Activated CD8-positive, alpha-beta memory T cell treated with anti-CD3 and anti-CD28 coated beads for 24 hours (primary cell): ENCODE data around the gene CDC42BPA.
"Not testable (repeated sequence)": the region's sequence is repeated elsewhere in the genome, so short reads cannot be mapped to it uniquely, and the experiment has no call there.

ENCODE experiments used
- DNase-seq: peaks from one replicate; pipeline ENCODE4 v3.0.0-alpha.2; 2020

CDC42BPA gene

GRCh38 chr1:227125929-227126545, 192.3 kb downstream of the CDC42BPA start:
- no peak for DNase-seq

DNA sequence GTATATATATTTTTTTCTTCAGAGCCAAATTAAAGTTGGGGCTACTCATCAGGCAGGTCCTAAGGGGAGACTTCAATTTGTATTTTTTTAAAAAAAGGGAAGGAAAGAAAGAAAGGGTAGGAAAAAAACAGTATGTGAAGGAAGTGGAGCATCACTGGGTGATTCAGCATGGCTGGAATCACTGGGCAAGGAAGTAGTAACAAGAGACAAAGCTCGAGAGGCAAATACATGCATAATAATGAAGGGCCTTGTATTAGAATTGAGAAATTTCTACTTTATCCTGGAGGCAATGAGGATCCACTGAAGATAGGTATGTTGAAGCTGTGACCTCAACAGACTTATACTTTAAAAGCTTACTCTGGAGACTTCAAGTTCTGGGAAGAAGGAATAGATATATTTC, 193.8 kb downstream of the CDC42BPA start:
- DNase-seq, result no peak

- no peak for DNase-seq
Observed at GRCh38 chr1:227120826-227121225, 197.5 kb downstream of the CDC42BPA start.

- DNase-seq, result no peak
Observed at GRCh38 chr1:227112538-227112937, 205.8 kb downstream of the CDC42BPA start.

DNA sequence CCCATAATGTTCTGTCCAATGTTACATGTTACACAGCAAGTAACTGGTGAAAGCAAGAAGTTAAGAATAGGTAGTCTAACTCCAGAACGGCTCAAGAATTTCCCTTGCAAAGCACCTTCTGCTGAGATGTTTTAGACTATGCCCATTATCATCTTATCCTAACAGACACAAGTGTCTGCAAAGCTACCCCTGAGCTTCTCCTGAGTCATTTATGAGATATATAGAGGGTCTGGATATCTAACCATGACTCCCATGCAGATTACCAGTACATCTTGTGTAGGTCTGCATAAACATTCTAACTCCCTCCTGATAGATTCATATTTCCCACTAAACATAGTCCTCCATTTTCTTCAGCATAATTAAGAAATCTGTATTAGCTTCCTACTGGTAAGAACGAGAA, 206.5 kb downstream of the CDC42BPA start:
- no peak for DNase-seq

DNA sequence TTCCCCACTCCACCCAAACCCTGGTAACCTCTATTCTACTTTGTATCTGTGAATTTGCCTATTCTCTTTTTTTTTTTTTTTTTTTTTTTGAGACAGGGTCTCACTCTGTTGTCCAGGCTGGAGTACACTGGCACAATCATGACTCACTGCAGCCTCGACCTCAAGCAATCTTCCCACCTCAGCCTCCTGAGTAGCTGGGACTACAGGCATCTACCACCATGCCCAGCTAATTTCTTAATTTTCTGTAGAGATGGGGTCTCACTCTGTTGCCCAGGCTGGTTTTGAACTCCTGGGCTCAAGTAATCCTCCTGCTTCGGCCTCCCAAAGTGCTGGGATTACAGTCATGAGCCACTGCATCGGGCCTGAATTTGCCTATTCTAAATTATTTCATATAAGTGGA, 213.0 kb downstream of the CDC42BPA start:
- DNase-seq, result not testable (repeated sequence)

DNA sequence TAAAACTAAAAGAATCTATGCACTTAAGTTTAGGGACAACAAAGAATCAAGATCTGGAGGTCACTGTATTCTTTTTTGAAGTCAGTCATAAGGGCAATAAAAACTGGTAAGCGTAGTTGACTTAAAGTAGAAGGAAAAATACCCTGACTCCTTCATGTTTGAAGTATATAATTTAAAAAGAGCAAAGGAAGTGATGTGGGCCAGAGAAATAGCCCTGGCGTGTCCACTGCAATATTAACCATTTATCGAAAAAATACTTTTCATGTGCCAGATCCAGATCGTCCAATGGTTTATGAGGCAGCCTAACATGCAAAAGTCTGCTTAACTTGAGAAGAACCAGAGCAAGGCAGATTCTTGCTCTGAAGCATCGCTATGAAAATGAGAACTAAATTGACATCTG, 216.2 kb downstream of the CDC42BPA start:
- DNase-seq, result no peak

DNA sequence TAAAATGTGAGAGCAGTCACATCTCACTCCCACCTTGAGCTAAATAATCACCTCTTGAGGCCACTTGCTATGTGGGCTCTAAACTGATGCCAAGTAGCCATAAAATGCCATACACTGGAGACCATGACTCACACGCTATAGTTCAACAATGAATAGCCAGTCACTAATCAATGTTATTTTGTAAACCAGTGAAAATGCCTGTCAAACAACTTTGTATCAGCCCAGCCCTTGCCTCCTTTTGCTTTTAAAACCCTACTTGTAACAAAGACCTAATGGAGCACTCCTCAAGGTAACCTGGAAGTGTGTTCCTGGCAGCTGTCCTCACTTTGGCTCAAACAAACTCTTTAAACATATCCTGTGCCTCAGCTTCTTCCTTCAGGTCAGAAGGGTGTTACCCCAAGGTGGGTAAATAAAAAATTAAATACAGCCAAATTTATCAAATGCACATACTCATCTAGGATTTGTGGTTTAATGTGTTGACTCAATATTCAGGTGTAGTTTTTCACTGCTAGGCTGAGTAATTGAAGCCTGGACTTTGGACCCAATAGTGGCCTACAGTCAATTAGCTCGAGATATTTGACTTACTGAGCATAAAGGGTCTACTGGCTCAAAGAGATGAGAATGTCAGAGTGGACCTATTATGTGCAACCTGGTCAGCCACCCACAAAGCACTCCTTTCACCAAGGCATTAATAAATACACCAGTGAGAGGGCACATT, 223.9 kb downstream of the CDC42BPA start:
- DNase-seq, result no peak

DNA sequence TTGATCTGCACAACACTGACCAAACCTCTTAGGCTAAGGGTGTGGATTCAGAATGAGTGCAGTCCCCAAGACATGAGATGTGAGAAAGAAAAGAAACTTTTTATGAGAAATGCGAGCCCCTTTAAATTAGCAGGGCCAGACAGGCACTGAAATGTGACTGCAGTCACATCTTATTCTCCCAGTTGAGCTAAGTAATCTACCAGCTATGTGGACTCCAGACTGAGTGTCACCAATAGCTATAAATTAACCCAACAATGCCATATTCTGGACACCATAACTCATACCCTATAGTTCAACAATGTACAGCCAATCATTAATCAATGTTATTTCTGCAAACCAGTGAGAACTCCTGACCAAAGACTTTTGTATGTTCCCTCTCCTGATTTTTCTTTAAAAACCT, 225.0 kb downstream of the CDC42BPA start:
- DNase-seq, result no peak

DNA sequence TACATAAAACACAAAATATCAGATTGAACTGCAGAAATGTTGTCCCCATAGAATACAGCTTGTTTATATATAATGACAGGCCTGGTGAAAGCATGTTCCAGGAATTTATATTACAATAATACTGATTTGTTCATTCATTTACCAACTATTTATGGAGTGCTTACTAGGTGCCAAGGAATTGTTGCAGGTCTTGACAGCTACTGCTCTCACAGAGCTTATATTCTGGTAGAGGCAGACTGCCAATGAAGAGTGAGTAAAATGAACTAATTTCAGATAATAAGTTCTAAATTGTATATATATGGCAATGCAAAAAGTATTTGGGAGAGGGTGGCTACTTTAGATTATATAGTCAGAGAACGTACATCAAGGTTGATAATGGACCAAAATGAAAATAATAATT, 226.2 kb downstream of the CDC42BPA start:
- no peak for DNase-seq

DNA sequence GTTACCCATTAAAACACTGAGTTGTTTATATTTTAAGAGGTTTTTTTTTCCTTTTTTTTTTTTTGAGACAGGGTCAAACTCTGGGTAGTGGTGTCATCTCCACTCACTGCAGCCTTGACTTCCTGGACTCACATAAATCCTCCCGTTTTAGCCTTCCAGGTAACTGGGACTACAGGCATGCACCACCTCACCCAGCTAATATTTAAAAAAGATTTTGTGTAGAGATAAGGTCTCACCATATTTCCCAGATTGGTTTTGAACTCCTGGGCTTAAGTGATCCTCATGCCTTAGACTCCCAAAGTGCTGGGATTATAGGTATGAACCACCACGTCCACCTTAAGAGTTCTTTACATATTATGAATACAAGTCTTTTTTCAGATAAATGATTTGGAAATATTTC, 231.7 kb downstream of the CDC42BPA start:
- no peak for DNase-seq

DNA sequence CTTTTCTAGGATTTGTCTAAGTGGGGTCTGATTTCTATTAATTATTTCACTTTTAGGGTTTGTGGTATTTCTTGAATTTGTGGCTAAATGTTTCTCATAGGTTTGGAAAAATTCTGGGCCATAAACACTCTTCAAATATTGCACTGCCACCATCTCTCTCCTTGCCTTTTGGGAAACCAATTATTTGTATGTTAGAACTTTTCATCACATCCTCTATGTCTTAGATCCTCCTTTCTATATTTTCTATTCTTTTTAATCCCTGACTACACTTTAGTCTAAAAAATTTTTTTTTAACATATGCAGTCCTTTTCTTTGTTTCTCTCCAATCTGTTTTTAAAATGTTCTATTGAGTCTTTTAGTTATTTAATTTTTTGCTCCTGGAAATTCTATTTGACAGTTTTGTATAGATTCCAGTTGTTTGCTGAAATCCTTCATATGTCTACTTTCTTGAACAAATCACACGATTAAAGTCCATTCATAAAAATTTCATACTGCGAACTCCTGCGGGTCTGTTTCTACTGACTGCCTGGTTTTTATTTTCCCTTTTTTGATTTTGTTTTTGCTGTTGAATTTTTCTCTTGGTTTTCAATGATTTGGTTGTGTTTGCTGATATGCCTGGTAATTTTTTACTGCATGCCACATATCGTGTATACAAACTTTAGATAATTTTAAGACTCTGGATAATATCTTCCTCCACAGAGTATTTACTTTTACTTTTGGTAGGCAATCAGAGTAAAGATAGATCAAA, 235.1 kb downstream of the CDC42BPA start:
- DNase-seq, result no peak

DNA sequence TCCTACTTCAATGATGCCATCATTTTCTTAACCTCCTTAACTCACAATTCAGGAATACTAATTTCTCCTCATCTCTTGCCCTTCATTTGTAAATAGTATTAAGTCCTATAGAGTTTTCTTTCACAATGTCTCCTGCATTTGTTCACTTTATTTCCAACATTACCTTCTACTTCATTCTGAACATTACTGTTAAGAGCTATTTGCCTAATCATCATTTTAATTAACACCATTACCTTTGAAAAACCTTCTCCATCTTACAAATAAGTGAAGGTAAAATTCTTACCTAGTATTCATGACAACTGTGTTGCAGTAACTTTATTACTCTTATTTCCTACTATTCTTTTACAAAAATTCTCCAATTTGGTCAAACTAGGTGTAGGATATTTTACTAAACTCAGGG, 240.5 kb downstream of the CDC42BPA start:
- no peak for DNase-seq

DNA sequence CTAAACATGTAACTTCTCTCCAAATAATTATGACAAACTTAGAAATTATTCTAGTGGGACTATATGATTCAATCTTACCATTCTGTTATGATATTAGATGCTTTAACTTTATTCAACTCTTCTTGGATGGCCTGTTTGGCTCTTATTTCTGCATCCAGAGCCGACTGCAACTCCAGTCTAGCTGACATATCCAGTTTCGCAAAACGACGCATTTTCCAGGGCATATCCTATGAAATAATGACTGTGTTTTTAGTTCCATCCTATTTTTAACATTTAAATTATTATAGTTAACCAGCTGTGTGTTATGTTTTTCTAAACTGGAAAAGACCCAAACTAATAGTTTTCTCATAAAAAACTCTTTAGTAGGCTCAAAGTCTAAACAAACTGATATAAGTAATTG, 244.5 kb downstream of the CDC42BPA start:
- DNase-seq, result no peak

DNA sequence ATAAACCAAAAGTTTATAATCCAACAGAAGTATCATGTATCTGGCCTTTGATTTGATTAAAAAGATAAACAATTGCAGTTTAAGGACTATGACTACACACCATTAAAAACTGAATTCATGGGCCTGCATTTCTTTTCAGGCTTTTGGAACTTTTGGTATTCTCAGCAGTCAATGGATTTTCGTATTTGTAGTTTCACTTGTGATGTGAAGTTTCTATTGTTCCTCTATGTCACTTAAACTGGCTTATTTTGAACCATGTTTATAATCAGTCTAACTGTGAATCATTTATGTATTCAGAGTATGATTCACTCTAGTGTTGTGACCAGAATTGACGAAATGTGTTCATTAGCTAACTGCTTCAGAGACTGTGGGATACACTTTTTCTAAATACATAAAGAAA, 245.3 kb downstream of the CDC42BPA start:
- DNase-seq, result no peak

DNA sequence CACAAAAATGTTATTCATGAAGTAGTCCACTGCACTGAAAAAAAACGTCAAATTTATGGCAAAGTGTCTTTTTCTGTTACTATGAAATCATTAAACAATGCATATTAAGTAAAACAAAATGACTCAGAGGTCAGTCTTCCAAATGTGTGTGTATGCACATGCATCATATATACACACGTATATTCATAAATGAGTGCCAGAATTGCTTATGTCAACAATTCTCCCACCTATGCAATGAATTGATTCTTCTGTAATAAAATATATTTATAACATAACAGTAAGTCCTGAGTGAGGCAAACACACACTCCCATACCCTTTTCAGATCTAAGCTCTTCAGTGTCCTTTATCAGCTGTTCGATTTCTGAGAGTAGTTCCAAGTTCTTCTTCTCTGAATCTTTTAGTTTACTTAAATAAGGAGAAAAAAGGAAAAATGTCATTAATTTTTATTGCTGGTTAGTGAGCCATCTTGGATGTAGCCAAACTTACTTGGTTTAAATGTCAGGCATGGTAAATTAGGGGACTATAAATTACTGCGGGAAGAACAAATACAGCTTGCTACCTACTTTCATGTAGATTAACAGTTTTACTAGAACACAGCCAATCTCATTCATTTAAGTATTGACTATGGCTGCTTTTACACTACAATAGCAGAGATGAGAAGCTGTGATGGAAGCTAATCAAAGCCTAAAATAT, 246.3 kb downstream of the CDC42BPA start:
- no peak for DNase-seq

DNA sequence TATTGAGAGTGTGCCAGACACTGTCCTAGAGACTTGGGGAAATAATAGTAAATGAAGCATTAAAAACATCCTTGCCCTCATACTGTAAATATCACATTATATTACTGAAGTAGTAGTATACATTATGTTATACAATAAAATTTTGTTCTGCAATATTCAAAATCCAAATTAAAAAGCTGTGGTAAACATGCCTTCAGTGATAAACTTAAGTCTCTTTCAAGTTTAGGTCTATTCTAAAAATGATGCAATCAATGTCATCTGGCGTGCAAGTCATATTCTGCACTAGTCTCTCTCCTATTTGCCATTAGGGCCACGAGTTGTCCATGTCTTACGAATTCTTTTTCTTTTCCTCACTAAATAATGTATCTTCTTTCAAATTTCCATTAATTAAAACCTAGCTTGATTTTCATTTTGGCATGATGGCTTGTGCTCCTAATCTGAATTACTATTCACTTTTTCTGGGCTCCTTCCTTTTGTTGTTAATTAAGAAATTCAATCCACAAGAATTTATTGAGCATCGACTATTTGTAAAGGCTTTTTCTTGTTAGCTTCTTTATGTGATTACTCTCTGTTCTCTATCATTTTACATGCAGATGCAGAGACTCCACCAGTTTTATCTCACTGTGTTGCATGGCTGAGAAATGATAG, 247.5 kb downstream of the CDC42BPA start:
- DNase-seq, result no peak

DNA sequence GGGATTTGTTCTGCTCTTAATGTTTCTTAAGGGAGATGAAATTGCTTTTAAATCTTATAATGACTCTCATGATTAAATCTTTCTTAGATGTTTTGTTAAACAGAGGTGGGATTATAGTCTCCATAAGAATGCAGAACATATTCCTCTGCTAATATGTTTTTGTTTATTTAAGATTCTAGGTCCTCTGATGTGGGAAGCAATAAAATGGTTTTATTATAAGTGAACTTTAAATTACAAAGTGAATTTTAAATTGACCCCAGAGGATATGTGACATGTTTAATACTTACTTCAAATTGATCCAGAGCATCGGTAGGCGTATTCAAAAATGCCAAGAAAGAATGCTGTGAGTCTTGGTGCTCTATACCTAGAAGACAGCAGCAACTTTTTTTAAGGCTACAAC, 248.8 kb downstream of the CDC42BPA start:
- no peak for DNase-seq

DNA sequence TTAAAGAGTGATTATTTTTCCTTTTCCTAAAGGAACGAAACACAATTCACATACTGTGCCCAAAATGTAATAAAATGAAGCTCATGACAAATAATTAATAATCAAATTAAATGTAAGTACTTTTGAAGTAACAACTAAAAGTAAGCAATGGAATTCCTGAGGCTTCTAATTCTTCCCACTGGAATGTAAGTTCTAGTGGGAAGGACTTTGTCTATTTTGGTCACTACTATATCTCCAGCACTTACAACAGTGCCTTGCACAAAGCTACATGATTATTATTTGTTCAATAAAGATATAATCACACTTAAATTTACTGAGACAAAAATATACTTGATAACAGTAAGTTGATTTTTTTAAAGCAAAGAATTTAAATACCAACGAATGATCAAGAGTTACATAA, 249.4 kb downstream of the CDC42BPA start:
- no peak for DNase-seq

- no peak for DNase-seq
Observed at GRCh38 chr1:227066999-227067398, 251.3 kb downstream of the CDC42BPA start.

DNA sequence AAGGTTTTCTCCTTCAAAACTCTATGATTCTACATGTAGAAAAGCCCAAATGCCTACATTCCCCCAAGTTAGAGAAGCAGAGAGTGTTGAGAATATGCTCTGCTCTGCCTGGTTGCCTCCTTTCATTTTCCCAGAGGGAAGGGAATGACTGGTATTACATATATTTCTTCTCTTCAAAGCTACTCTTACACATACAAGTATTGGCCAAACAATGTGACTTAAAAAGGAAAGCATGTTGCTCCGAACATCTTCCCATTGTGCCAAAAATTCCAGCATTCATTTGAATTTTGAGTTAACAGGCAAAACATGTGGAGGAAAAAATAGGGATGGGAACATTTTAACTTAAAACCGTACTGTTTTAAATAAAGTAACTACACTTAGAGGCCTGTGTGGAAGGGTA, 253.0 kb downstream of the CDC42BPA start:
- no peak for DNase-seq

- no peak for DNase-seq
Observed at GRCh38 chr1:227062306-227062705, 256.0 kb downstream of the CDC42BPA start.

DNA sequence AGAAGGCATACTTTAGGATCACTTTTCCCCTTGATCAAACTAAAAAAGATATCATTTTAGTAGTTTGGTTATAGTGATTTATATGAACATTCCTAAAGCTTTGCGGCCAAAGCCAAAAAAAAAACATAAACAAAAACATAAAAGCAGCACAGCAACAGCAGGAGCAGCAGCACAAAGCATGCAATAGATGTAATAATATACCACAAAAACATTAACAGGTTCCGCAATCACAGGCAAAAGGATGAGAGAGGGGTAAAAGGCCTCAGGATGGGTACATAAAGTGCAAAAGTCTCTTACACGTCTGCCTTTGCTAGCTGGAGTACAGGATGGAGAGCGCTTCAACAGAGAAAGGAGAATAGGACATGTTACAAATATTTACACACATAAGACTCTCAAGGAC, 259.2 kb downstream of the CDC42BPA start:
- no peak for DNase-seq
